Measurements from ENCODE around the gene ITGA2B.

GRCh38 chr17:44374306-44375195, 14.9 kb downstream of the ITGA2B start:
- TF ChIP-seq POLR2A (IDR thresholded peaks at IDR 0.05) (no peak), CTCF (IDR thresholded peaks at IDR 0.05) (no peak), POLR2AphosphoS5 (IDR thresholded peaks at IDR 0.05) (no peak), EP300 (IDR thresholded peaks at IDR 0.05) (no peak)
